ENCODE data around the gene CACNA2D1.

Gene CACNA2D1

DNA sequence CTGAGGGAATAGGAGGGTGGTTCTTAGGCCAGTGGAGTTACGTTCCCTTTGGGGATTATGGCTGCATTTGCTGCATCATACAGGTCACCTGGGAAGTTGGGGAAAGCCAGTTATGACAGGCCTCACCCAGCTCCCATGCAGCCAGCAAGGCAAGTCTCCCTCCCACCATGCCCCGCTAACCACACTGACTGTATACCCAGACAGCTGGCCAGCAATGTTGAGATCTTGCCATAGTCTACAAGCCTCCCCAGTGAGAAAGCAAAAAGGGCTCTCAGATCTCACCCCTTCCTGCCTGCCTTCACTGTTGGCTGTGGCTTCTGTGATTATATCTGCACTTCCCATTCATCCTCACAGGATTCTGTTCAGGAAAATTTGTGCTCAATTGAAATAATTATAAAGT, 540.5 kb downstream of the CACNA2D1 start:
- TF ChIP-seq SIN3A (IDR thresholded peaks at IDR 0.05; ENCODE audit: borderline replicate concordance, insufficient read depth, low read length): no peak
- TF ChIP-seq TAF1 (IDR thresholded peaks at IDR 0.05; ENCODE audit: borderline replicate concordance, insufficient read depth, low read length): no peak
- no peak for TF ChIP-seq POLR2AphosphoS5 (IDR thresholded peaks at IDR 0.05; ENCODE audit: low read depth, low read length)

DNA sequence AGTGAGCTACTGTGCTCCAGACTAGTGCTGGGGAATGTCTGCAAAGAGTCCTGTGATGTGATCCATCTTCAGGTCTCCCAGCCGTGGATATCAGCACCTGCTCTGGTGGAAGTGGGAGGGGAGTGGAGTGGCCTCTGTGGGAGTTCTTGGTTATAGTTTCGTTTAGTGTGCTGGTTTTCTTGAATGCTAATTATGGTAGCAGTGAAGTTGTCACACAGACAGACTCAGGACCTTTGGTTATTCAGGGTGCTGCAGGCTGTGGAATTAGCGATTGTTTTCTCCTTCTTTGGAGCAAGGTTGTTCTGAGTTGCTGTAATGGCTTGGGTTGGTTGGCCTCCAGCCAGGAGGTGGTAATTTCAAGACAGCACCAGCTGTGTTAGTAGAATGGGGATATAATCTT, 541.0 kb downstream of the CACNA2D1 start:
- TF ChIP-seq POLR2AphosphoS5 (IDR thresholded peaks at IDR 0.05; ENCODE audit: low read depth, low read length) (no peak), SIN3A (IDR thresholded peaks at IDR 0.05; ENCODE audit: borderline replicate concordance, insufficient read depth, low read length) (no peak), TAF1 (IDR thresholded peaks at IDR 0.05; ENCODE audit: borderline replicate concordance, insufficient read depth, low read length) (no peak), FOXP2 (optimal IDR thresholded peaks at IDR 0.05; ENCODE audit: borderline replicate concordance, extremely low read depth, extremely low read length, insufficient read depth) (no peak)
- TF ChIP-seq, protein P1, sequence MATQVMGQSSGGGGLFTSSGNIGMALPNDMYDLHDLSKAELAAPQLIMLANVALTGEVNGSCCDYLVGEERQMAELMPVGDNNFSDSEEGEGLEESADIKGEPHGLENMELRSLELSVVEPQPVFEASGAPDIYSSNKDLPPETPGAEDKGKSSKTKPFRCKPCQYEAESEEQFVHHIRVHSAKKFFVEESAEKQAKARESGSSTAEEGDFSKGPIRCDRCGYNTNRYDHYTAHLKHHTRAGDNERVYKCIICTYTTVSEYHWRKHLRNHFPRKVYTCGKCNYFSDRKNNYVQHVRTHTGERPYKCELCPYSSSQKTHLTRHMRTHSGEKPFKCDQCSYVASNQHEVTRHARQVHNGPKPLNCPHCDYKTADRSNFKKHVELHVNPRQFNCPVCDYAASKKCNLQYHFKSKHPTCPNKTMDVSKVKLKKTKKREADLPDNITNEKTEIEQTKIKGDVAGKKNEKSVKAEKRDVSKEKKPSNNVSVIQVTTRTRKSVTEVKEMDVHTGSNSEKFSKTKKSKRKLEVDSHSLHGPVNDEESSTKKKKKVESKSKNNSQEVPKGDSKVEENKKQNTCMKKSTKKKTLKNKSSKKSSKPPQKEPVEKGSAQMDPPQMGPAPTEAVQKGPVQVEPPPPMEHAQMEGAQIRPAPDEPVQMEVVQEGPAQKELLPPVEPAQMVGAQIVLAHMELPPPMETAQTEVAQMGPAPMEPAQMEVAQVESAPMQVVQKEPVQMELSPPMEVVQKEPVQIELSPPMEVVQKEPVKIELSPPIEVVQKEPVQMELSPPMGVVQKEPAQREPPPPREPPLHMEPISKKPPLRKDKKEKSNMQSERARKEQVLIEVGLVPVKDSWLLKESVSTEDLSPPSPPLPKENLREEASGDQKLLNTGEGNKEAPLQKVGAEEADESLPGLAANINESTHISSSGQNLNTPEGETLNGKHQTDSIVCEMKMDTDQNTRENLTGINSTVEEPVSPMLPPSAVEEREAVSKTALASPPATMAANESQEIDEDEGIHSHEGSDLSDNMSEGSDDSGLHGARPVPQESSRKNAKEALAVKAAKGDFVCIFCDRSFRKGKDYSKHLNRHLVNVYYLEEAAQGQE (IDR thresholded peaks at IDR 0.05; ENCODE audit: insufficient read depth in 1 of 2, low read depth in 2 of 2, low read length in 2 of 2): no peak
